ENCODE results near the gene TOM1L1. TPM values are rescaled to one million over a fixed set of nuclear protein-coding genes. Genes with fewer than 3 reads are reported as not detected.

TOM1L1 gene
- total RNA-seq, 1 donor from 2014 or later = 107 TPM

- DNase-seq (ENCODE audit: low spot score) = no peak
- TF ChIP-seq EZH2phosphoT487 (IDR thresholded peaks at IDR 0.05) (no peak), CTCF (IDR thresholded peaks at IDR 0.05) (no peak), EZH2 (IDR thresholded peaks at IDR 0.05) (no peak)
- H2AFZ ChIP-seq (replicated peaks) = no peak overlapping the region
- H3K36me3 Mint-ChIP-seq = peaks cover 18% of the 10 kb centered on the region
- H4K20me1 ChIP-seq (ENCODE audit: low read depth) = no peaks in the 10 kb centered on the region
- peaks cover 2% of the 10 kb centered on the region for H3K27me3 Mint-ChIP-seq (ENCODE audit: insufficient read depth, low read depth)
- no peak overlapping the region for H3K4me3 Mint-ChIP-seq
- peaks cover 10% of the 10 kb centered on the region for H3K36me3 ChIP-seq
- no peaks in the 10 kb centered on the region for H3F3A ChIP-seq (ENCODE audit: low read depth)
- H3K27ac Mint-ChIP-seq = no peak overlapping the region
- no peaks in the 10 kb centered on the region for H3K27me3 ChIP-seq
- H3K9me3 ChIP-seq (ENCODE audit: low read depth) = no peaks in the 10 kb centered on the region
- H3K9ac ChIP-seq = no peak overlapping the region
- H3K4me1 ChIP-seq = no peaks in the 10 kb centered on the region
- no peak overlapping the region for H3K27ac ChIP-seq
- no peak overlapping the region for H3K4me3 ChIP-seq
- H3K4me2 ChIP-seq = no peak overlapping the region
- no peaks in the 10 kb centered on the region for H3K4me1 Mint-ChIP-seq
- no peaks in the 10 kb centered on the region for H3K9me3 Mint-ChIP-seq
- H3K79me2 ChIP-seq (ENCODE audit: low read depth) = no peaks in the 10 kb centered on the region
Measured at GRCh38 chr17:54948380-54948779, 47.7 kb downstream of the TOM1L1 start.

- Histone ChIP-seq H2AFZ (replicated peaks) (no peak overlapping the region), H3K9ac (no peak overlapping the region), H3K4me1 (no peaks in the 10 kb centered on the region), H3K27ac (no peak overlapping the region), H3K36me3 (peaks cover 10% of the 10 kb centered on the region), H3F3A (ENCODE audit: low read depth) (no peaks in the 10 kb centered on the region), H3K9me3 (ENCODE audit: low read depth) (no peaks in the 10 kb centered on the region), H3K4me3 (no peak overlapping the region), H4K20me1 (ENCODE audit: low read depth) (no peaks in the 10 kb centered on the region), H3K79me2 (ENCODE audit: low read depth) (no peaks in the 10 kb centered on the region), H3K4me2 (no peak overlapping the region), H3K27me3 (no peaks in the 10 kb centered on the region)
- no peak for DNase-seq (ENCODE audit: low spot score)
- Mint-ChIP-seq H3K27ac (no peak overlapping the region), H3K9me3 (no peaks in the 10 kb centered on the region), H3K4me1 (no peaks in the 10 kb centered on the region), H3K4me3 (no peak overlapping the region), H3K36me3 (peaks cover 28% of the 10 kb centered on the region), H3K27me3 (ENCODE audit: insufficient read depth, low read depth) (peaks cover 2% of the 10 kb centered on the region)
- no peak for TF ChIP-seq EZH2 (IDR thresholded peaks at IDR 0.05)
- TF ChIP-seq CTCF (IDR thresholded peaks at IDR 0.05) = no peak
- TF ChIP-seq EZH2phosphoT487 (IDR thresholded peaks at IDR 0.05) = no peak
Measured at GRCh38 chr17:54950116-54950515, 49.5 kb downstream of the TOM1L1 start.

- no peak overlapping the region for H3K9ac ChIP-seq
- no peak overlapping the region for H3K4me3 ChIP-seq
- Mint-ChIP-seq H3K4me1 (no peaks in the 10 kb centered on the region), H3K4me3 (no peak overlapping the region), H3K9me3 (no peaks in the 10 kb centered on the region), H3K27me3 (ENCODE audit: insufficient read depth, low read depth) (peaks cover 2% of the 10 kb centered on the region), H3K27ac (no peak overlapping the region), H3K36me3 (peaks cover 31% of the 10 kb centered on the region)
- H3K4me1 ChIP-seq = no peaks in the 10 kb centered on the region
- no peak overlapping the region for H2AFZ ChIP-seq (replicated peaks)
- H3K27me3 ChIP-seq = no peaks in the 10 kb centered on the region
- peaks cover 10% of the 10 kb centered on the region for H3K36me3 ChIP-seq
- H4K20me1 ChIP-seq (ENCODE audit: low read depth) = no peaks in the 10 kb centered on the region
- H3K4me2 ChIP-seq = no peak overlapping the region
- H3K27ac ChIP-seq = no peak overlapping the region
- no peaks in the 10 kb centered on the region for H3F3A ChIP-seq (ENCODE audit: low read depth)
- H3K9me3 ChIP-seq (ENCODE audit: low read depth) = no peaks in the 10 kb centered on the region
- TF ChIP-seq EZH2phosphoT487 (IDR thresholded peaks at IDR 0.05) (no peak), EZH2 (IDR thresholded peaks at IDR 0.05) (no peak), CTCF (IDR thresholded peaks at IDR 0.05) (no peak)
- DNase-seq (ENCODE audit: low spot score) = no peak
- H3K79me2 ChIP-seq (ENCODE audit: low read depth) = no peaks in the 10 kb centered on the region
Measured at GRCh38 chr17:54951286-54951685, 50.6 kb downstream of the TOM1L1 start.

Data from neural progenitor cell (in vitro differentiated cells).